Measurements from ENCODE around the gene CRYGS.

- TF ChIP-seq CTCF (IDR thresholded peaks at IDR 0.05) (no peak), POLR2A (IDR thresholded peaks at IDR 0.05) (no peak)
Measured at GRCh38 chr3:186526256-186526606, 17.9 kb downstream of the CRYGS start.
